Left lung (tissue), 10 donors: Measurements from ENCODE around the gene HCAR2. TPM values are rescaled to one million over a fixed set of nuclear protein-coding genes. Genes with fewer than 3 reads are reported as not detected.

ENCODE experiments used
- ATAC-seq: fragments of 200-7000 bp; cut with Tn5 transposase; one replicate; pipeline ENCODE4 v1.9.1; 2020; ENCODE audit warnings: moderate library complexity
- DNase-seq, 4 donors: peaks; one replicate each; pipeline ENCODE4 v3.0.0-alpha.2; 2013 to 2020
- H3K27ac ChIP-seq, 2 donors: fragments of 200-600 bp; sonication (generic) in 1 of 2; one replicate each; pipeline versions ENCODE4 v1.5.0 to v1.8.0; 2020 to 2021
- H3K27me3 ChIP-seq, 2 donors: fragments of 200-600 bp; sonication (generic) in 1 of 2; one replicate each; pipeline versions ENCODE4 v1.5.0 to v1.8.0; 2020 to 2021
- H3K36me3 ChIP-seq, 2 donors: fragments of 200-600 bp; sonication (generic) in 1 of 2; one replicate each; pipeline versions ENCODE4 v1.5.0 to v1.8.0; 2020 to 2021
- H3K4me1 ChIP-seq, 2 donors: fragments of 200-600 bp; one replicate each; pipeline ENCODE4 v1.8.0; 2021
- H3K4me3 ChIP-seq, 2 donors: fragments of 200-600 bp; sonication (generic) in 1 of 2; one replicate each; pipeline versions ENCODE4 v1.5.0 to v1.8.0; 2020 to 2021; ENCODE audit warnings: mild to moderate bottlenecking in 1 of 2
- H3K9me3 ChIP-seq, 2 donors: fragments of 200-600 bp; sonication (generic) in 1 of 2; one replicate each; pipeline versions ENCODE4 v1.5.0 to v1.8.0; 2020 to 2021
- CTCF ChIP-seq, 2 donors: fragments of 200-600 bp; sonication (generic) in 1 of 2; IDR thresholded peaks; one replicate each; pipeline versions ENCODE4 v1.5.0 to v1.8.0; 2021; ENCODE audit warnings: antibody characterized with exemption in 2 of 2
- intact Hi-C, 2 donors: fragments of 100-400 bp; cut with DNase I; formaldehyde crosslinking; loops; one replicate each; pipeline versions ENCODE4 v1.11.2 to v1.14.2; 2022
- polyA plus RNA-seq, 6 donors: library from polyadenylated mRNA; unstranded; fragments of 120-200 nt; gene quantifications; one replicate each; pipeline ENCODE4 v1.2.1, GENCODE V29; 2013; ENCODE audit not compliant: insufficient read length in 6 of 6
- total RNA-seq, 2 donors: library from RNA; stranded (reverse); fragmentation: NEBNext Ultra II Directional; extraction: Animal tissue kit (Norgen Biotek cat#: 25700); gene quantifications; one replicate each; pipeline ENCODE4 v1.2.1, GENCODE V29; 2021
- donor health status: DM: no; HTN: yes; CAD: no.
- donor health status: DM: no; HTN: no; CAD: no.

The HCAR2 gene
- total and polyA plus RNA-seq, 8 donors, result 0.10 to 5.1 (median 0.25) TPM

- ATAC-seq, result no peak
- no peak for TF ChIP-seq CTCF (IDR thresholded peaks at IDR 0.05)
- intact Hi-C loops, result no loop called here
- Histone ChIP-seq H3K36me3 (no peaks in the 10 kb centered on the region), H3K9me3 (no peaks in the 10 kb centered on the region), H3K27ac (peak overlapping the region in 1 of 2 donors; percentile 46), H3K27me3 (peaks cover 0 to 10% of the 10 kb centered on the region in 2 donors), H3K4me3 (no peak overlapping the region), H3K4me1 (peaks cover 0 to 10% of the 10 kb centered on the region in 2 donors)
- no peak for DNase-seq
These were observed 29.0 kb upstream of the HCAR2 start for GRCh38 chr12:122732170-122732569.

GRCh38 chr12:122730215-122731014, 27.3 kb upstream of the HCAR2 start, which contains the start of gene HCAR1:
HCAR1 (minus strand) TSS chr12:122730844; CDS start chr12:122730339, 505 bp downstream.
- Histone ChIP-seq H3K36me3 (no peaks in the 10 kb centered on the region), H3K4me3 (peak within 1 kb of the TSS; percentile 3 to 6), H3K27ac (no peak within 1 kb of the TSS), H3K4me1 (peaks cover 0 to 26% of the 10 kb centered on the region in 2 donors), H3K9me3 (no peaks in the 10 kb centered on the region), H3K27me3 (peaks cover 0 to 10% of the 10 kb centered on the region in 2 donors)
- intact Hi-C loops, result no loop called here
- DNase-seq, result no peak
- TF ChIP-seq CTCF (IDR thresholded peaks at IDR 0.05), result no peak
- ATAC-seq, result peak; percentile 68

GRCh38 chr12:122729583-122730214, 26.5 kb upstream of the HCAR2 start:
- Histone ChIP-seq H3K9me3 (no peaks in the 10 kb centered on the region), H3K4me3 (no peak overlapping the region), H3K27me3 (peaks cover 0 to 10% of the 10 kb centered on the region in 2 donors), H3K27ac (no peak overlapping the region), H3K36me3 (no peaks in the 10 kb centered on the region), H3K4me1 (peaks cover 0 to 29% of the 10 kb centered on the region in 2 donors)
- ATAC-seq, result no peak
- no peak for DNase-seq
- intact Hi-C loops, result no loop called here
- no peak for TF ChIP-seq CTCF (IDR thresholded peaks at IDR 0.05)

GRCh38 chr12:122726080-122726558, 23.0 kb upstream of the HCAR2 start:
- H3K9me3 ChIP-seq, result no peaks in the 10 kb centered on the region
- no peaks in the 10 kb centered on the region for H3K36me3 ChIP-seq
- ATAC-seq (peak; percentile 89), DNase-seq (no peak)
- no peak overlapping the region for H3K4me3 ChIP-seq
- H3K27ac ChIP-seq, result peak overlapping the region; percentile 53 to 77
- no peak for TF ChIP-seq CTCF (IDR thresholded peaks at IDR 0.05)
- intact Hi-C loops, result no loop called here
- H3K4me1 ChIP-seq, result peaks cover 0 to 23% of the 10 kb centered on the region in 2 donors
- peaks cover 0 to 10% of the 10 kb centered on the region in 2 donors for H3K27me3 ChIP-seq
